GM10266 (cell line): ENCODE data around the gene MEDAG.
A peak's percentile ranks its signal among the peaks of the same experiment; 100 is the strongest.

Source experiments
- DNase-seq: peaks from one replicate; pipeline ENCODE4 v3.0.0; 2012; ENCODE audit errors: extremely low spot score
- TF ChIP-seq, protein P1 (sequence below): IDR thresholded peaks from 2 replicates; pipeline ENCODE4 v1.5.1; 2012; ENCODE audit warnings: mild to moderate bottlenecking, low read depth; ENCODE audit not compliant: control insufficient read depth, insufficient read depth; ENCODE audit errors: missing control alignments

The MEDAG gene

DNA sequence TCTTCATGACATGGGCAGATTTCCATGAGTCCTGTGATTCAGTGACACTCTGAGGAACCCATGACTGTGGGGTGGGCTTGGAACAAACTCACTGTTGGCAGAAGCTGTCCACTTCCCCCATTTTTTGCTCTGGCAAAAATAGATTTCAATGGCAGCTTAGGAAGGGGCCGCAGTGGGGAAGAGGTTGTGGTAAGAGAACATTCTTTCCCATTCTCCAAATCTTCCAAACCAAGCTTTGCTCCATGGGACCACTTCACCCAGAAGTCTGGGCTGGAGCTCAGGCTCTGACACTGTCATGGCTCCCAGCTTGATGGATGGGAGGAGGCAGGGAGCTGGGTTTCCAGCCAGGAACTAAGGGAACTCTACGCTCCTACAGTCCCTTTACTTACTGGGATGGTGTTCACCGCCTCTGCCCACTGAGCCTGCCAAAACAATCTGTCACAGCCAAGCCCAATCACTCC, 24.9 kb upstream of the MEDAG start:
- DNase-seq = no peak
- TF ChIP-seq, protein P1, sequence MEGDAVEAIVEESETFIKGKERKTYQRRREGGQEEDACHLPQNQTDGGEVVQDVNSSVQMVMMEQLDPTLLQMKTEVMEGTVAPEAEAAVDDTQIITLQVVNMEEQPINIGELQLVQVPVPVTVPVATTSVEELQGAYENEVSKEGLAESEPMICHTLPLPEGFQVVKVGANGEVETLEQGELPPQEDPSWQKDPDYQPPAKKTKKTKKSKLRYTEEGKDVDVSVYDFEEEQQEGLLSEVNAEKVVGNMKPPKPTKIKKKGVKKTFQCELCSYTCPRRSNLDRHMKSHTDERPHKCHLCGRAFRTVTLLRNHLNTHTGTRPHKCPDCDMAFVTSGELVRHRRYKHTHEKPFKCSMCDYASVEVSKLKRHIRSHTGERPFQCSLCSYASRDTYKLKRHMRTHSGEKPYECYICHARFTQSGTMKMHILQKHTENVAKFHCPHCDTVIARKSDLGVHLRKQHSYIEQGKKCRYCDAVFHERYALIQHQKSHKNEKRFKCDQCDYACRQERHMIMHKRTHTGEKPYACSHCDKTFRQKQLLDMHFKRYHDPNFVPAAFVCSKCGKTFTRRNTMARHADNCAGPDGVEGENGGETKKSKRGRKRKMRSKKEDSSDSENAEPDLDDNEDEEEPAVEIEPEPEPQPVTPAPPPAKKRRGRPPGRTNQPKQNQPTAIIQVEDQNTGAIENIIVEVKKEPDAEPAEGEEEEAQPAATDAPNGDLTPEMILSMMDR = no peak

DNA sequence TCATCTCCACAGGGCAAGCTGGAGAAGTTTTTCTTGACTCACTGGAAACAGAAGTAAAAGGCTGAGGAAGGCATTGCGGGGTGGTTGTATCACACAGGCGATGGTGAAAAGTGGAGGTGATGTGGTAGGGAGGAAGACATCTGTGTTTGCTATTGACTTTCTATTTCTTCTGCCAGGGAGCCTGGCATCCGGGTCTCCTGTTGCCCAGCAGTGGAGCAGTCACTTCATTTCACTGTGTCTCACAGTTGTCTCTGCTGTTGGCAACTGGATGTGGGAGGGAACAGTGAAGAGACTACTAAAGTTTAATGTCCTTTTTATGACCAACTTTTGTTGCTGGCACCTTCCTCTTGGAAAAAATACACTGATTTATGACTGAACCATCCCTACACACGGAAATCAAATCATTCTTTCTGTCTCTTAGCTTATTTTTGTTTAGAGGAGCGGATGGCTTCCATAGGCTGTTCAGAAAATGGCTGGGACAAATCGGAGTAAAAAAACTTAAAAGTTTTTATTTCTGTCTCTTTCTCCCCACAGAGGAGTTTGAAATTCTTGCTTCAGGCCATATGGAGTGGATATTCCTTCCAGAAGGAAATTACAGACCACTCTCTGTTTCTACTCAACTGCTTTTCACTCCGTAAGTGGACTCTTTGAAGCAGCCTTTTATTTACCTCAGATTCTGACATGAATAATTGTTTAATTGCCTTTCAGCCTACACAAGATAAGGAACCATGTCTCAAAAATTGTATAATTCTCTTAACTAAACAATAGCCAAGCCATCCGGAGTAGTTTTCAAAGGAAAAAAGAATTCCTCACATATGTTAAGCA, 23.8 kb upstream of the MEDAG start:
- DNase-seq = no peak
- TF ChIP-seq, protein P1 = no peak

DNA sequence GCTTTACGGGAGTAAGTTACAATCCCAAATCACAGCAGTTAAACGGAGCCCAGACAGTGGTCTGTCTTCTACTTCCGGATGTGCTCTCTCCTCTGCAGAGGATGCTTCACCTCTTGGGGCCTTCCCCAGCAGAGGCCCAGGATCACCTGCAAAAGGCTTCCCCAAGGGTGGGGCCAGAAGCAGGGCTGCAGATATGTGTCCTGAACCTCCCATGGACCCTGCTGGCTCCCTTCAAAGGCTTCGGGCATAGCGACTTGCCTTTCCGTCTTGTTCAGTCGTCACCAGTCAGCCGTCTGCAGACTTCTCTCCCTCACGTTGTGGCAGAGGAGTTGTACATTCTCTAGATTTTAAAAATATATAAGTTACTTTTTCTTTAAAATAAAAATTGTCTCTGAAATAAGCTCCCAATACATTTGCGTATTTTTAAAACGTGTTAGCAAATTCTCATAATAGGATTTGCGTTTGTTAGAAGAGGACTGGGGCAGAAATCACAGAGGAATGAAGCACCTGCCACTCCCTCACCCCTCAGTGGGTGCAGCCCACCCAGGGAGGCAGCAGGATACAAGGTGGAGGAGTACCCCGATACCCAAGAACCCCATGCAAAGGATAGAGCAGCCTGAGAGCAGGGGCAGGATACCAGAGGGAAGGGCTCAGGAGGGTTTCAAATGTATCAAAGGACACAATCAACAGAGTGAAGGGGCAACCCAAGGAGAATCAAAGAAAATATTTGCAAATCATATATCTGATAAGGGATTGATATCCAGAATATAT, 22.9 kb upstream of the MEDAG start:
- TF ChIP-seq, protein P1 = no peak
- DNase-seq = no peak

DNA sequence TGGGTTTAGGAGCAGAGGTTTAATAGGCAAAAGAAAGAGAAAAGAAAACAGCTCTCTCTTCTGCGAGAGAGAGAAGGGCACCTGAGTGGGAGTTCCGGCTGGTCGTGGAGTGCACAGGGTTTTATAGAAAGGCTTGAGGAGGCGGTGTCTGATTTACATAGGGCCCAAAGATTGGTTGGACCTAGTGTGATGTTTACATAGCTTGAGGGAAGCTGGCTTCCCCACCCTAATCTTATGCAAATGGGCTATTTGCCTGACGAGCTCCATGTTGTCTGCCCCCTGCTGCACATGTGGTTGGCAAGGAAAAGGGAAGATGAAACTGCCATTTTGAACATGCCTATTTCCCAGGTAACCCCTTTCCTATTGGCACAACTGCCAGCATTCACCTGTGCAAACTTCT, 21.5 kb upstream of the MEDAG start:
- no peak for DNase-seq
- TF ChIP-seq, protein P1 = no peak

DNA sequence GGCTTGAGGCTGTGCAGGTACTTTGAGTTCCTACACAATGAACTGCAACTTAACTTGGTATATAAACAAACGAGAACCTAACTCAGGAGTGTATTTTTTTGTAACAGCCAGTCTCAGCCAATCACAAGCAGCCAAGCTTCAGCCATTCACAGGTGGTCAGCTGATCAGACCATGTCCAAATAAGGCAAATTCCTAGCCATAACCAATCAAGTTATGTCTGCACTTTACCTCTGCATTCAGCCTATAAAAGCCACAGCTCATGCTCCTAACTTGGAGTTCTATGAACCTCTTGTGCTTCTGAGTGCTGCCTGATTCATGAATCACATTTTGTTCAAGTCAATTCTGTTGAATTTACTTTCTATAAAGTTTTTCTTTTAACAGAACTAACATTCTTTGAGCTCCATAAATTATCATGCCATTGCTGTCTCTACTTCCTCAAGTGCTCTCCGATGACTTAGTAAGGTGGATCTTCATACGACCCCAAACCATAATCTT, 16.8 kb upstream of the MEDAG start:
- no peak for DNase-seq
- TF ChIP-seq, protein P1 = no peak

DNA sequence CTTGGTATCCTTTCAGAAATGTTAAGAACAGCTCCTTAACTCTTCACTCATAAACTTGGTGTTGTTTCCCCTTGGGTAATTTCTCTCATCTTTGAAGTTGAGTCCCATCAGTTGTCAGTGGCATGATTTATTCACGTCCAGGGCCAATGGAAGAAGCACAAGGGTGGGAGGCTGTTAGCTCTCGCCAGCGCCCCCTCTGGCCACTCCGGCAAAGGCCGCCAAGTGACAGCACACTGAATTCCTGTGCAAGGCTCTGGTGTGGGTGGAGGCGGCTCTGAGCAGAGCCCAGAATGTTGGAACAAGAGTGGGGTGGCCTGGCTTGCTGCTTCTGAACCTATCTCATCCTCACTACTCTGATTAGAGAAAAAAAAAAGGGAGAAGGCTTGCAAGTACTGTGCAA, 13.1 kb upstream of the MEDAG start:
- TF ChIP-seq, protein P1 = peak; percentile 26
- DNase-seq = no peak
